ENCODE measurements around the gene AP3S1. TPM values are rescaled to one million over a fixed set of nuclear protein-coding genes. Genes with fewer than 3 reads are reported as not detected.
"Not testable (repeated sequence)": the region's sequence is repeated elsewhere in the genome, so short reads cannot be mapped to it uniquely, and the experiment has no call there.

AP3S1 gene
- total RNA-seq: 10 to 100 TPM; 57.1 to 66.2 TPM

- Mint-ChIP-seq H3K27me3 (no peaks in the 10 kb centered on the region), H3K4me3 (peak within 1 kb of the TSS; percentile 98), H3K27ac (peak within 1 kb of the TSS; percentile 100), H3K9me3 (ENCODE audit: low read depth) (no peaks in the 10 kb centered on the region), H3K36me3 (peaks cover 19% of the 10 kb centered on the region), H3K4me1 (peaks cover 53% of the 10 kb centered on the region)
- DNase-seq (peak; percentile 94), ATAC-seq (peak; percentile 90)
- CTCF ChIA-PET: interaction anchor here (1.0 to 3.3 kb wide), 7 partner anchors 8 to 297 kb away, joined by 3 to 32 read pairs (median 4); partner anchors contain the start of gene FEM1C
Measured at GRCh38 chr5:115841382-115842088, at the start of gene AP3S1, which contains the start of gene ATG12. AP3S1 (plus strand) TSS chr5:115841935; CDS start chr5:115842038, 103 bp downstream. ATG12 (minus strand) TSS chr5:115841565; CDS start chr5:115841552, 13 bp downstream.

- Mint-ChIP-seq H3K4me1 (peaks cover 11% of the 10 kb centered on the region), H3K27ac (no peak overlapping the region), H3K4me3 (no peak overlapping the region), H3K9me3 (ENCODE audit: low read depth) (no peaks in the 10 kb centered on the region), H3K27me3 (peaks cover 37% of the 10 kb centered on the region), H3K36me3 (no peaks in the 10 kb centered on the region)
- no peak for ATAC-seq
- DNase-seq: no peak
- CTCF ChIA-PET: no interaction called here
Measured at GRCh38 chr5:115795700-115796099, 46.0 kb upstream of the AP3S1 start.

GRCh38 chr5:115796656-115797055 is 45.1 kb upstream of the AP3S1 start:
- CTCF ChIA-PET: no interaction called here
- DNase-seq (no peak), ATAC-seq (no peak)
- no peaks in the 10 kb centered on the region for H3K36me3 Mint-ChIP-seq
- H3K27me3 Mint-ChIP-seq: peaks cover 31% of the 10 kb centered on the region
- no peaks in the 10 kb centered on the region for H3K9me3 Mint-ChIP-seq (ENCODE audit: low read depth)
- peaks cover 11% of the 10 kb centered on the region for H3K4me1 Mint-ChIP-seq
- H3K27ac Mint-ChIP-seq: no peak overlapping the region
- no peak overlapping the region for H3K4me3 Mint-ChIP-seq

GRCh38 chr5:115798252-115798651 is 43.5 kb upstream of the AP3S1 start:
- Mint-ChIP-seq H3K4me3 (no peak overlapping the region), H3K27ac (no peak overlapping the region), H3K27me3 (peaks cover 27% of the 10 kb centered on the region), H3K9me3 (ENCODE audit: low read depth) (no peaks in the 10 kb centered on the region), H3K4me1 (peaks cover 11% of the 10 kb centered on the region), H3K36me3 (no peaks in the 10 kb centered on the region)
- CTCF ChIA-PET: interaction anchor here (1.1 kb wide), 1 partner anchor 16 kb away, joined by 3 read pairs; no protein-coding TSS in a partner anchor
- ATAC-seq (no peak), DNase-seq (no peak)

- DNase-seq (no peak), ATAC-seq (no peak)
- Mint-ChIP-seq H3K27me3 (peaks cover 22% of the 10 kb centered on the region), H3K4me1 (no peaks in the 10 kb centered on the region), H3K9me3 (ENCODE audit: low read depth) (no peaks in the 10 kb centered on the region), H3K4me3 (no peak overlapping the region), H3K27ac (no peak overlapping the region), H3K36me3 (no peaks in the 10 kb centered on the region)
- CTCF ChIA-PET: interaction anchor here (0.7 to 0.8 kb wide), 2 partner anchors 14 to 40 kb away, joined by 3 read pairs; no protein-coding TSS in a partner anchor
Measured at GRCh38 chr5:115800108-115800507, 41.6 kb upstream of the AP3S1 start.

- no peak for DNase-seq
- H3K9me3 Mint-ChIP-seq (ENCODE audit: low read depth): no peaks in the 10 kb centered on the region
- no peak overlapping the region for H3K4me3 Mint-ChIP-seq
- peaks cover under 1% of the 10 kb centered on the region for H3K4me1 Mint-ChIP-seq
- CTCF ChIA-PET: no interaction called here
- H3K27ac Mint-ChIP-seq: no peak overlapping the region
- no peaks in the 10 kb centered on the region for H3K36me3 Mint-ChIP-seq
- ATAC-seq: no peak
- peaks cover 25% of the 10 kb centered on the region for H3K27me3 Mint-ChIP-seq
Measured at GRCh38 chr5:115801152-115801551, 40.6 kb upstream of the AP3S1 start.

- H3K4me1 Mint-ChIP-seq: peaks cover 8% of the 10 kb centered on the region
- peaks cover 30% of the 10 kb centered on the region for H3K27me3 Mint-ChIP-seq
- no peak overlapping the region for H3K4me3 Mint-ChIP-seq
- H3K36me3 Mint-ChIP-seq: no peaks in the 10 kb centered on the region
- no peak overlapping the region for H3K27ac Mint-ChIP-seq
- CTCF ChIA-PET: no interaction called here
- no peak for ATAC-seq
- no peaks in the 10 kb centered on the region for H3K9me3 Mint-ChIP-seq (ENCODE audit: low read depth)
- DNase-seq: no peak
Measured at GRCh38 chr5:115801984-115802383, 39.8 kb upstream of the AP3S1 start.

GRCh38 chr5:115806986-115807653 is 34.6 kb upstream of the AP3S1 start:
- CTCF ChIA-PET: interaction anchor here (0.7 kb wide), 1 partner anchor 173 kb away, joined by 3 read pairs; no protein-coding TSS in a partner anchor
- DNase-seq: no peak
- H3K36me3 Mint-ChIP-seq: peaks cover 3% of the 10 kb centered on the region
- peaks cover 34% of the 10 kb centered on the region for H3K27me3 Mint-ChIP-seq
- H3K4me3 Mint-ChIP-seq: peak overlapping the region; percentile 25
- ATAC-seq: peak; percentile 36
- peak overlapping the region; percentile 61 for H3K27ac Mint-ChIP-seq
- peaks cover 45% of the 10 kb centered on the region for H3K4me1 Mint-ChIP-seq
- H3K9me3 Mint-ChIP-seq (ENCODE audit: low read depth): no peaks in the 10 kb centered on the region

GRCh38 chr5:115807654-115808052 is 34.1 kb upstream of the AP3S1 start:
- peak overlapping the region; percentile 61 for H3K27ac Mint-ChIP-seq
- no peak for ATAC-seq
- DNase-seq: no peak
- H3K9me3 Mint-ChIP-seq (ENCODE audit: low read depth): no peaks in the 10 kb centered on the region
- H3K4me3 Mint-ChIP-seq: no peak overlapping the region
- H3K27me3 Mint-ChIP-seq: peaks cover 37% of the 10 kb centered on the region
- CTCF ChIA-PET: no interaction called here
- peaks cover 48% of the 10 kb centered on the region for H3K4me1 Mint-ChIP-seq
- peaks cover 3% of the 10 kb centered on the region for H3K36me3 Mint-ChIP-seq

GRCh38 chr5:115808066-115808465 is 33.7 kb upstream of the AP3S1 start:
- peaks cover 49% of the 10 kb centered on the region for H3K4me1 Mint-ChIP-seq
- not testable (repeated sequence) for H3K4me3 Mint-ChIP-seq

GRCh38 chr5:115809946-115810345 is 31.8 kb upstream of the AP3S1 start:
- ATAC-seq: peak; percentile 34
- H3K36me3 Mint-ChIP-seq: peaks cover 3% of the 10 kb centered on the region
- CTCF ChIA-PET: interaction anchor here (1.9 kb wide), 1 partner anchor 175 kb away, joined by 7 read pairs; no protein-coding TSS in a partner anchor
- H3K27ac Mint-ChIP-seq: no peak overlapping the region
- no peak overlapping the region for H3K4me3 Mint-ChIP-seq
- peaks cover 54% of the 10 kb centered on the region for H3K27me3 Mint-ChIP-seq
- DNase-seq: no peak
- H3K4me1 Mint-ChIP-seq: peaks cover 68% of the 10 kb centered on the region
- no peaks in the 10 kb centered on the region for H3K9me3 Mint-ChIP-seq (ENCODE audit: low read depth)

More at GRCh38 chr5:115808066-115808465, 33.7 kb upstream of the AP3S1 start:
- H3K9me3 Mint-ChIP-seq (ENCODE audit: low read depth); H3K27ac Mint-ChIP-seq; DNase-seq; CTCF ChIA-PET; ATAC-seq; H3K36me3 Mint-ChIP-seq: not testable (repeated sequence)
- peaks cover 35% of the 10 kb centered on the region for H3K27me3 Mint-ChIP-seq

GRCh38 chr5:115810761-115811160 is 31.0 kb upstream of the AP3S1 start:
- no peaks in the 10 kb centered on the region for H3K9me3 Mint-ChIP-seq (ENCODE audit: low read depth)
- H3K4me1 Mint-ChIP-seq: peaks cover 75% of the 10 kb centered on the region
- H3K4me3 Mint-ChIP-seq: no peak overlapping the region
- peaks cover 3% of the 10 kb centered on the region for H3K36me3 Mint-ChIP-seq
- no peak for DNase-seq
- H3K27me3 Mint-ChIP-seq: peaks cover 60% of the 10 kb centered on the region
- CTCF ChIA-PET: interaction anchor here (1.9 kb wide), 1 partner anchor 176 kb away, joined by 7 read pairs; no protein-coding TSS in a partner anchor
- no peak for ATAC-seq
- no peak overlapping the region for H3K27ac Mint-ChIP-seq

- Mint-ChIP-seq H3K27me3 (peaks cover 62% of the 10 kb centered on the region), H3K36me3 (peaks cover 3% of the 10 kb centered on the region), H3K27ac (no peak overlapping the region), H3K4me1 (peaks cover 76% of the 10 kb centered on the region), H3K4me3 (no peak overlapping the region), H3K9me3 (ENCODE audit: low read depth) (no peaks in the 10 kb centered on the region)
- DNase-seq (no peak), ATAC-seq (no peak)
- CTCF ChIA-PET: no interaction called here
Measured at GRCh38 chr5:115811406-115811805, 30.3 kb upstream of the AP3S1 start.
